Omental fat pad (tissue), 4 donors: ENCODE results near the gene CALR3. TPM values are rescaled to one million over a fixed set of nuclear protein-coding genes. Genes with fewer than 3 reads are reported as not detected.

Source experiments
- ATAC-seq: fragments of 150-250 bp; one replicate; pipeline ENCODE4 v1.9.1; 2016; ENCODE audit warnings: mild to moderate bottlenecking, moderate library complexity; ENCODE audit not compliant: low FRiP score
- DNase-seq: peaks from one replicate; pipeline ENCODE4 v3.0.0-alpha.2; 2019; ENCODE audit warnings: low spot score
- CTCF ChIP-seq, 3 donors: fragments of 450-650 bp; IDR thresholded peaks; one replicate each; pipeline ENCODE4 v1.5.1; 2016 to 2017; ENCODE audit warnings: antibody characterized with exemption in 3 of 3, mild to moderate bottlenecking in 3 of 3, moderate library complexity in 2 of 3
- total RNA-seq, 4 donors: library from RNA; depleted of rRNA; stranded (reverse); fragments of >200 nt; gene quantifications; one replicate each; pipeline ENCODE4 v1.1.0, GENCODE V29; 2016

The CALR3 gene
- total RNA-seq, 4 donors from 2014 or later = not detected

GRCh38 chr19:16530540-16531379 lies 34.8 kb upstream of the CALR3 start:
- no peak for ATAC-seq
- TF ChIP-seq CTCF (IDR thresholded peaks at IDR 0.05) = no peak
- no peak for DNase-seq

GRCh38 chr19:16529466-16530144 lies 33.6 kb upstream of the CALR3 start:
- ATAC-seq (no peak), DNase-seq (no peak)
- no peak for TF ChIP-seq CTCF (IDR thresholded peaks at IDR 0.05)

- ATAC-seq (no peak), DNase-seq (no peak)
- TF ChIP-seq CTCF (IDR thresholded peaks at IDR 0.05) = no peak
Measured at GRCh38 chr19:16527971-16528521, 32.1 kb upstream of the CALR3 start.

- no peak for TF ChIP-seq CTCF (IDR thresholded peaks at IDR 0.05)
- DNase-seq = no peak
- no peak for ATAC-seq
Measured at GRCh38 chr19:16527334-16527935, 31.5 kb upstream of the CALR3 start.

GRCh38 chr19:16525751-16526481 lies 29.9 kb upstream of the CALR3 start:
- no peak for TF ChIP-seq CTCF (IDR thresholded peaks at IDR 0.05)
- ATAC-seq = no peak

GRCh38 chr19:16524991-16525734 lies 29.2 kb upstream of the CALR3 start:
- no peak for DNase-seq
- TF ChIP-seq CTCF (IDR thresholded peaks at IDR 0.05) = no peak
- ATAC-seq = no peak

More at GRCh38 chr19:16525751-16526481, 29.9 kb upstream of the CALR3 start:
- DNase-seq = no peak
